Sigmoid colon (tissue), 7 donors: ENCODE measurements around the gene IFIT5. TPM values are rescaled to one million over a fixed set of nuclear protein-coding genes. Genes with fewer than 3 reads are reported as not detected.

Experiments
- DNase-seq: peaks from one replicate; pipeline ENCODE4 v3.0.0-alpha.2; 2019
- H3K27ac ChIP-seq, 4 donors: fragments of 200-600 bp; sonication (generic); one replicate each; pipeline ENCODE4 v1.5.1; 2016 to 2019; ENCODE audit warnings: mild to moderate bottlenecking in 1 of 4
- H3K27me3 ChIP-seq, 3 donors: fragments of 200-600 bp; sonication (generic); one replicate each; pipeline ENCODE4 v1.5.1; 2019; ENCODE audit warnings: mild to moderate bottlenecking in 1 of 3
- H3K36me3 ChIP-seq, 4 donors: fragments of 200-600 bp; sonication (generic); one replicate each; pipeline ENCODE4 v1.5.1; 2016 to 2019
- H3K4me1 ChIP-seq, 4 donors: fragments of 200-600 bp; sonication (generic); one replicate each; pipeline ENCODE4 v1.5.1; 2017 to 2019
- H3K4me3 ChIP-seq, 4 donors: fragments of 200-600 bp; sonication (generic); one replicate each; pipeline ENCODE4 v1.5.1; 2017 to 2019; ENCODE audit warnings: mild to moderate bottlenecking in 2 of 4, moderate library complexity in 1 of 4
- H3K9me3 ChIP-seq, 4 donors: fragments of 200-600 bp in 3 of 4; sonication (generic) in 3 of 4; one replicate each; pipeline versions ENCODE4 v1.5.1 to v1.6.1; 2013 to 2019
- EP300 ChIP-seq, 4 donors: sonication (generic); formaldehyde crosslinking; IDR thresholded peaks; one replicate each; pipeline ENCODE4 v1.6.1; 2017; ENCODE audit warnings: antibody characterized with exemption in 4 of 4
- POLR2A ChIP-seq, 2 donors: fragments of 450-650 bp; IDR thresholded peaks; one replicate each; pipeline ENCODE4 v1.6.1; 2016; ENCODE audit warnings: antibody characterized with exemption in 2 of 2, mild to moderate bottlenecking in 2 of 2, moderate library complexity in 2 of 2
- POLR2AphosphoS5 ChIP-seq, 4 donors: sonication (generic); formaldehyde crosslinking; IDR thresholded peaks; one replicate each; pipeline ENCODE4 v1.6.1; 2017; ENCODE audit warnings: antibody characterized with exemption in 4 of 4
- WGBS, 2 donors: extraction: QIAGEN DNeasy Blood & Tissue Kit; methylation state at CpG; one replicate each; pipeline ENCODE4 v1.1.7; 2013; 5-methylcytosine and 5-hydroxymethylcytosine counted together
- intact Hi-C: fragments of 100-400 bp; cut with DNase I; formaldehyde crosslinking; loops from one replicate; pipeline ENCODE4 v1.15.1; 2023
- polyA plus RNA-seq, 3 donors: library from polyadenylated mRNA; stranded (reverse); fragments of 200-250 nt; gene quantifications; one replicate each; pipeline ENCODE4 v1.2.3, GENCODE V29; 2013
- total RNA-seq, 4 donors: library from RNA; depleted of rRNA; stranded (reverse); fragments of >200 nt; gene quantifications; one replicate each; pipeline ENCODE4 v1.1.0, GENCODE V29; 2016
- TF ChIP-seq, protein P1 (sequence below), 4 experiments: fragments of 450-650 bp in 3 of 4; fragments of 200-600 bp in 1 of 4; IDR thresholded peaks; one replicate each; pipeline ENCODE4 v1.5.1; 2016 to 2019; ENCODE audit warnings: antibody characterized with exemption in 4 of 4, mild to moderate bottlenecking in 3 of 4, moderate library complexity in 2 of 4
- donor health status: healthy with polysubstance abuse.
- donor health status: Bipolar disorder and iron deficiency.
- donor health status: healthy.

The IFIT5 gene
- total and polyA plus RNA-seq, 7 donors, result 5.3 to 24.3 (median 10.2) TPM

DNA sequence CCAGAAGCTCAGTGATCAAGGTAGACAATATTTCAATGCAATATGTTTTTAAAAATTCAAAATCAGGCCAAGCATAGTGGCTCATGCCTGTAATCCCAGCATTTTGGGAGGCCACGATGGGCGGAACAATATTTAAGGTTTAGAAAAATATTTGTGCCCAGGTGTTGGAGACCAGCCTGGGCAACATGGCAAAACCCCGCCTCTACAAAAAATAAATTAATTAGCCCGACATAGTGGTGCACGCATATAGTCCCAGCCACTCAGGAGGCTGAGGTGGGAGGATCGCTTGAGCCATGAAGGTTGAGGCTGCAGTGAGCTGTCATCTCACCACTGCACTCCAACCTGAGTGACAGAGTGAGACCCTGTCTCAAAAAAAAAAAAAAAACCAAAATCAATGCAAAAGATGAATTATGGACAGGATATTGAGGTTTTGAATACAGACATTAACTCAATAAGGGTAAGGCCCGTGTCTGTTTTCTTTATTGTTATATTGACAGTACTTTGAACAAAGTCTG is 913 bp upstream of the IFIT5 start:
- DNase-seq, result no peak
- H3K9me3 ChIP-seq, result no peaks in the 10 kb centered on the region
- H3K36me3 ChIP-seq, result peaks cover 0 to 5% (median 0%) of the 10 kb centered on the region in 4 donors
- no peaks in the 10 kb centered on the region for H3K27me3 ChIP-seq
- H3K4me3 ChIP-seq, result peak overlapping the region in 3 of 4 donors; percentile 73 to 82 (median 79)
- TF ChIP-seq POLR2AphosphoS5 (IDR thresholded peaks at IDR 0.05) (no peak), POLR2A (IDR thresholded peaks at IDR 0.05) (no peak), EP300 (IDR thresholded peaks at IDR 0.05) (no peak)
- TF ChIP-seq, protein P1, sequence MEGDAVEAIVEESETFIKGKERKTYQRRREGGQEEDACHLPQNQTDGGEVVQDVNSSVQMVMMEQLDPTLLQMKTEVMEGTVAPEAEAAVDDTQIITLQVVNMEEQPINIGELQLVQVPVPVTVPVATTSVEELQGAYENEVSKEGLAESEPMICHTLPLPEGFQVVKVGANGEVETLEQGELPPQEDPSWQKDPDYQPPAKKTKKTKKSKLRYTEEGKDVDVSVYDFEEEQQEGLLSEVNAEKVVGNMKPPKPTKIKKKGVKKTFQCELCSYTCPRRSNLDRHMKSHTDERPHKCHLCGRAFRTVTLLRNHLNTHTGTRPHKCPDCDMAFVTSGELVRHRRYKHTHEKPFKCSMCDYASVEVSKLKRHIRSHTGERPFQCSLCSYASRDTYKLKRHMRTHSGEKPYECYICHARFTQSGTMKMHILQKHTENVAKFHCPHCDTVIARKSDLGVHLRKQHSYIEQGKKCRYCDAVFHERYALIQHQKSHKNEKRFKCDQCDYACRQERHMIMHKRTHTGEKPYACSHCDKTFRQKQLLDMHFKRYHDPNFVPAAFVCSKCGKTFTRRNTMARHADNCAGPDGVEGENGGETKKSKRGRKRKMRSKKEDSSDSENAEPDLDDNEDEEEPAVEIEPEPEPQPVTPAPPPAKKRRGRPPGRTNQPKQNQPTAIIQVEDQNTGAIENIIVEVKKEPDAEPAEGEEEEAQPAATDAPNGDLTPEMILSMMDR (IDR thresholded peaks at IDR 0.05), result no peak
- peaks cover 0 to 33% (median 29%) of the 10 kb centered on the region in 4 donors for H3K4me1 ChIP-seq
- peak overlapping the region; percentile 87 to 96 (median 94) for H3K27ac ChIP-seq
- 77 to 81% methylated on average over 7 of the region's 7 CpGs for WGBS, 2 donors
- intact Hi-C loops, result loop anchor here (5.0 kb wide), 1 partner anchor 156 kb away; no protein-coding TSS in a partner anchor

DNA sequence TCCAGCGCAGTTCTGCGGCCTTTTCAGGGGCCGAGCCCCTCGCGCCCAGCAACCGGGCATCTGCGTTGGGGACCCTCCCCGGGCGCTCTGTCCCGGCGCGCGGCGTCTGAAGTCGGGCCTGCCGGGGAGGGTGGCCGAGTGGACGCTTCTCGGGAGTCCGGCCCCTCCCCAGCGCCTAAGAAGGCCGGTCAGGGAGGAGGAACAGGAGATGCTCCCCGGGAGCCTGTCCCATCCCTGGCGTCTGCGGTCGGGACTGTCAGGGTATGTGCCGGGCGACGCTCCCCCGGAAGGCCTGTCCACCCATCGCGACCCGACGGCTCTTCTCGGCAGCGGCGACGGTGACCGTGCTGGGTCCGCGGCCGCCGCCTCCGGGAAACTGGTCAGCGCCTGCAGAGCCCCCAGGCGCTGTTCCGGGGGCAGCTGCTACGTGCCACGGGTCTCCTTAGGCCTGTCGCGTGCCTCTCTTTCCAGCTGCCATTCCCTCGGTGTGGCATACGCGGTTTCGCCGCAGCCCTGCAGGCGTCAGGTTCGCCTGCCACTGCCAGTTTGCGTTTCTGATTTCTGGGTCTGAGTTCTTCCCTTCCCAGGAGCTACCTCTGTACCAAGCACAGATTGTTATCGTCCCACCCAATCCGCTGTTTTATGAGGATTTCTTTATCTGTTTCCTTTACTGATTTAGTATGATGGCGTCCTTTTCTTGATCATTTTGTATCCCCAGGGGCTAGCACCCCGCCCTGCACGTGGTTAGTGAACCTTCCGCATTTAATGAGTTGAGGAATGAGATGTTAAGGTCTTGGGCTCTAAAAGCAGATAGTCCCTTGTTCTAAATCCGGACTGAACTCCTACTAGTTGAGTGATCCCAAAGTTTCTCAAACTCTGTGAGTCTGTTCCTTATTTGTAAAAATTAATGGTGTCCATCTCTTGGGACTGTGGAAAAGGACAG is 782 bp downstream of the IFIT5 start:
- peaks cover 0 to 5% (median 0%) of the 10 kb centered on the region in 4 donors for H3K36me3 ChIP-seq
- TF ChIP-seq POLR2AphosphoS5 (IDR thresholded peaks at IDR 0.05) (no peak), POLR2A (IDR thresholded peaks at IDR 0.05) (no peak), EP300 (IDR thresholded peaks at IDR 0.05) (no peak)
- TF ChIP-seq, protein P1 (IDR thresholded peaks at IDR 0.05), result peak in 1 of 4 experiments; percentile 8
- H3K4me1 ChIP-seq, result peaks cover 0 to 45% (median 30%) of the 10 kb centered on the region in 4 donors
- H3K4me3 ChIP-seq, result peak overlapping the region; percentile 73 to 89 (median 80)
- peak; percentile 76 for DNase-seq
- peak overlapping the region; percentile 87 to 96 (median 94) for H3K27ac ChIP-seq
- no peaks in the 10 kb centered on the region for H3K9me3 ChIP-seq
- H3K27me3 ChIP-seq, result no peaks in the 10 kb centered on the region
- intact Hi-C loops, result loop anchor here (2.0 to 5.0 kb wide), 2 partner anchors 22 to 158 kb away; partner anchors contain the start of gene IFIT1
- 1% methylated on average over 66 of the region's 66 CpGs for WGBS, 2 donors

DNA sequence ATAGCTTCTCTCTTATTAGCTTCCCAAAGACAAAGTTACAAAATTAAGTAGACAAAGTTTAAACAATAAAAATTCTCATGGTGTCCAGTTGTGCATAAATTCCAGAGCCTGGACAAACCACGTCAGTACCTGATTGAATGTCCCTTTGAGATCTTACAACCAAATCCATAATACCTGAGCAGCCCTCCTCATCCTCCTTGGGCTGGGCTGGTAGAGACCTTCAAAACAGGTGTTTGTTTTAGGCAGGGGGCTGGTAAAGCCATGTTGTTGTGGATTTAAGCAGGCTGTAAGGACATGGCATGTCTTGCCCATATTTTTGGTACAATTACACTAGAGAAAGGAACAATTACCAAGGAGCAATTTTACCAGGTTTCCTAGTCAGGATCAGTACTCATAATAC is 2.1 kb downstream of the IFIT5 start:
- intact Hi-C loops, result no loop called here
- no peak overlapping the region for H3K4me3 ChIP-seq
- H3K36me3 ChIP-seq, result peaks cover 0 to 9% (median 3%) of the 10 kb centered on the region in 4 donors
- no peaks in the 10 kb centered on the region for H3K27me3 ChIP-seq
- no peak for DNase-seq
- H3K9me3 ChIP-seq, result no peaks in the 10 kb centered on the region
- TF ChIP-seq POLR2AphosphoS5 (IDR thresholded peaks at IDR 0.05), result no peak
- peak overlapping the region in 1 of 4 donors; percentile 6 for H3K27ac ChIP-seq
- peaks cover 0 to 45% (median 30%) of the 10 kb centered on the region in 4 donors for H3K4me1 ChIP-seq
- WGBS, 2 donors, result 94 to 98% methylated on average over 1 of the region's 1 CpG

DNA sequence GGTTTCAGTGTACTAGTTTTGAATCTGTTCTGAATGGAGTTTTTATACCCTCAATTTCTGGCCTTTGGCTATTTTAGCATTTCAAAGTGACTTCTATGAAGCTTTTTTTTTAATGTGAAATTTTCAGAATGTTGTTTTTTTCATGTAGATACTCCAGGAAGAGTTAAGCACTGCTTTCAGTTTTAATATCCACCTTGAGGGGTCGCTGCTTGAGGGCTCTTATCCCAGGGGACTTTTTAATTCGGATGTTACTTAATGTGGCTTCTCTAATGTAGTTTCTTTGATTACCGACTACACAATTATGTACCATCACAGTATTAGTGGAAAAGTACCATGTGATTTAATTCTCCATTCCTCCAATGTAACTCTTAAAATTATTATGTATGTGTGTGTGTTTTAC is 5.2 kb downstream of the IFIT5 start:
- Histone ChIP-seq H3K9me3 (no peaks in the 10 kb centered on the region), H3K27me3 (no peaks in the 10 kb centered on the region), H3K27ac (no peak overlapping the region), H3K36me3 (peaks cover 0 to 13% (median 3%) of the 10 kb centered on the region in 4 donors), H3K4me3 (no peak overlapping the region), H3K4me1 (peaks cover 0 to 41% (median 21%) of the 10 kb centered on the region in 4 donors)
- intact Hi-C loops, result no loop called here
- 45 to 87% methylated on average over 3 of the region's 3 CpGs for WGBS, 2 donors
- no peak for DNase-seq
- TF ChIP-seq POLR2A (IDR thresholded peaks at IDR 0.05) (no peak), EP300 (IDR thresholded peaks at IDR 0.05) (no peak), POLR2AphosphoS5 (IDR thresholded peaks at IDR 0.05) (no peak)
- TF ChIP-seq, protein P1 (IDR thresholded peaks at IDR 0.05), result peak in 1 of 4 experiments; percentile 29

DNA sequence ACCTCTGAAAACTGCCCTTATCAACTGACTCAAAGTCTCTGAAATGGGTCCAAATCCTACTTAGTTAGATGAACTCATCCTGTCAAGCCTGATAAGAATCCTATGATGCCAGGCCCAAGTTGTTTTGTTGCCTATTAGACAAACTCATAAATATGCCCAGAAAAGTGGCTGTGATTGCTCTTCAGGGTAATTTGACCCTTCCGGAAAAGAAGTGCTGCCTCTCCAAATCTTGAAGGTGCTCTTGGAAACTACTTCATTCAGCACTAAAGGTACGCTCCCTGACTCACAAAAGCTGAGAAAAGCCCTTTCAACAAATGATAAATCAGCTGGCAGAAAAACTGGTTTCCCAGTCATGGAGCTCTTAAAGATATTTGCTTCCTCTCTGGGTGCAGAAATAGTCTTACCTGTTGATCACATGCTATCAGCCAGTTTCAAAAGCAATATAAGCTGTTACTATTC is 6.7 kb downstream of the IFIT5 start:
- no peak overlapping the region for H3K27ac ChIP-seq
- WGBS, 2 donors, result 95 to 96% methylated on average over 2 of the region's 2 CpGs
- peaks cover 0 to 34% (median 14%) of the 10 kb centered on the region in 4 donors for H3K4me1 ChIP-seq
- H3K36me3 ChIP-seq, result peaks cover 0 to 13% (median 3%) of the 10 kb centered on the region in 4 donors
- TF ChIP-seq POLR2AphosphoS5 (IDR thresholded peaks at IDR 0.05) (no peak), POLR2A (IDR thresholded peaks at IDR 0.05) (no peak), EP300 (IDR thresholded peaks at IDR 0.05) (no peak)
- TF ChIP-seq, protein P1 (IDR thresholded peaks at IDR 0.05), result no peak
- no peaks in the 10 kb centered on the region for H3K9me3 ChIP-seq
- intact Hi-C loops, result no loop called here
- H3K4me3 ChIP-seq, result no peak overlapping the region
- H3K27me3 ChIP-seq, result no peaks in the 10 kb centered on the region
- DNase-seq, result no peak
